Mucosa of gallbladder (tissue), 1 donor: ENCODE data around the gene LRRC32. TPM values are rescaled to one million over a fixed set of nuclear protein-coding genes. Genes with fewer than 3 reads are reported as not detected.

ENCODE experiments used
- DNase-seq: peaks from one replicate; pipeline ENCODE4 v3.0.0-alpha.2; 2020; ENCODE audit warnings: low spot score
- total RNA-seq: library from RNA; stranded (reverse); gene quantifications from one replicate; pipeline ENCODE4 v1.2.1, GENCODE V29; 2021
- donor health status: DM: no; HTN: no; CAD: no.

LRRC32 gene
- total RNA-seq, 1 donor from 2014 or later = 33.2 TPM

GRCh38 chr11:76678321-76678720 is 7.8 kb upstream of the LRRC32 start:
- no peak for DNase-seq

GRCh38 chr11:76677458-76677765 is 6.9 kb upstream of the LRRC32 start:
- no peak for DNase-seq

GRCh38 chr11:76676636-76677457 is 6.3 kb upstream of the LRRC32 start:
- DNase-seq = no peak

- DNase-seq = no peak
These were observed 4.2 kb upstream of the LRRC32 start for GRCh38 chr11:76674517-76675400.

- no peak for DNase-seq
These were observed 2.9 kb upstream of the LRRC32 start for GRCh38 chr11:76673176-76674142.

GRCh38 chr11:76672431-76673175 is 2.1 kb upstream of the LRRC32 start:
- DNase-seq = no peak

- DNase-seq = no peak
These were observed 1.2 kb upstream of the LRRC32 start for GRCh38 chr11:76671626-76672309.

GRCh38 chr11:76671237-76671592 is 668 bp upstream of the LRRC32 start:
- DNase-seq = no peak

- DNase-seq = no peak
These were observed 554 bp downstream of the LRRC32 start for GRCh38 chr11:76669901-76670484.

GRCh38 chr11:76668362-76669155 is 2.0 kb downstream of the LRRC32 start:
- DNase-seq = no peak

GRCh38 chr11:76667856-76668255 is 2.7 kb downstream of the LRRC32 start:
- DNase-seq = no peak

- DNase-seq = no peak
These were observed 3.2 kb downstream of the LRRC32 start for GRCh38 chr11:76667271-76667818.

- no peak for DNase-seq
These were observed 3.7 kb downstream of the LRRC32 start for GRCh38 chr11:76666830-76667229.

- DNase-seq = no peak
These were observed 4.1 kb downstream of the LRRC32 start for GRCh38 chr11:76666408-76666807.

GRCh38 chr11:76665921-76666351 is 4.6 kb downstream of the LRRC32 start:
- DNase-seq = no peak

GRCh38 chr11:76665172-76665571 is 5.4 kb downstream of the LRRC32 start:
- no peak for DNase-seq

- DNase-seq = no peak
These were observed 5.9 kb downstream of the LRRC32 start for GRCh38 chr11:76664578-76665061.

GRCh38 chr11:76663912-76664440 is 6.6 kb downstream of the LRRC32 start:
- no peak for DNase-seq

GRCh38 chr11:76663486-76663810 is 7.1 kb downstream of the LRRC32 start:
- no peak for DNase-seq
